GM20431 (cell line): Measurements from ENCODE around the gene IDI1.
"Not testable (repeated sequence)": the region's sequence is repeated elsewhere in the genome, so short reads cannot be mapped to it uniquely, and the experiment has no call there.

ENCODE experiments used
- in situ Hi-C: fragments of 300-500 bp; cut with MseI, MboI; formaldehyde crosslinking; loops from one replicate; pipeline ENCODE4 v1.15.0; 2020; ENCODE audit warnings: low sequenced_read_pairs; ENCODE audit not compliant: unreplicated experiment

IDI1 gene

GRCh38 chr10:1038769-1039168 lies 10.2 kb downstream of the IDI1 start:
- in situ Hi-C loops, result not testable (repeated sequence)

- in situ Hi-C loops, result no loop called here
Measured at GRCh38 chr10:1037098-1037497, 11.8 kb downstream of the IDI1 start.

DNA sequence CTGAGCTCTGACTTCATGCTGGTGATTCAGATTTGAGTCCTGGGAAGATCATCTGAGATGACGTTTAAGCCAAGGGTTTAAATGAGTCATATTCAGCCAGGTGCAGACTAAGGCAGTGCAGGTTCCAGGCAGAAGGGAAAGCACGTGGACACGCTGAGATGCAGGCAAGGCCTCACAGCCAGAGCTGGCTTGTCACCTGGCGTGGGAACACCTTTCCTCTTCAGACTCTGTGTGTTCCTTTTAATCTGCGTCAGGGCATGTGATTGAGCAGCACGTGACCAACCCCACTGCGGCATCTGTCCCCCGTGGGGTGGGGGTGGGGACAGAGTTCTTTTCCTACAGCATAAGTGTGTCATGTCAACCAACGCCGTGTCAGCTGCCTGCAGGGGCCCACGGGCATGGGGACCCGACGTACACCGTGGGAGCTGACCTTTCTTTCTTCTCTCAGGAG lies 12.6 kb downstream of the IDI1 start:
- in situ Hi-C loops, result no loop called here

GRCh38 chr10:1035201-1035600 lies 13.7 kb downstream of the IDI1 start:
- in situ Hi-C loops, result no loop called here

DNA sequence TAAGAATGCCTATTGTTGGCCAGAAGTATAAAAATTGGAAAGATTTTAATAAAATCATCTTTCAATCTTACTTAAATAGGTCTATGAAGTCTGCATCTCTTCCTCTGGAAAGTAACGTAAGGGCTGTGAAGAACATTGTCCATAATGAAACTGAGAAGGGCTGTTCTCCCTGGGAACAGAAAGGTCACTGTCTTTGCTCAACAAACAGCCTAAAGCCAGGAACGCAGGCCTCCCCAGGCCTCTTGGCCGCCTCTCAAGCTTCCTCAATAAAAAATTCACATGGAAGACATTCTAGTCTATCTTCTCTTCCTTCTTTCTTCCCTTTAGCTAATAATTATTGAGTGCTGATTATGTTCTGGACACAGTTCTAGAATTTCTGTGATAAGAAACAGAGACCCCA lies 14.2 kb downstream of the IDI1 start:
- in situ Hi-C loops, result no loop called here

- in situ Hi-C loops, result no loop called here
Measured at GRCh38 chr10:1033601-1034000, 15.3 kb downstream of the IDI1 start.

GRCh38 chr10:1029838-1030237 lies 19.1 kb downstream of the IDI1 start:
- in situ Hi-C loops, result no loop called here

- in situ Hi-C loops, result no loop called here
Measured at GRCh38 chr10:1026578-1026977, 22.3 kb downstream of the IDI1 start.

- in situ Hi-C loops, result no loop called here
Measured at GRCh38 chr10:1025683-1026082, 23.2 kb downstream of the IDI1 start, which contains the start of gene IDI2. IDI2 (minus strand) TSS chr10:1025859; CDS start chr10:1024723, 1,136 bp downstream.

- in situ Hi-C loops, result no loop called here
Measured at GRCh38 chr10:1024103-1024502, 24.8 kb downstream of the IDI1 start.

DNA sequence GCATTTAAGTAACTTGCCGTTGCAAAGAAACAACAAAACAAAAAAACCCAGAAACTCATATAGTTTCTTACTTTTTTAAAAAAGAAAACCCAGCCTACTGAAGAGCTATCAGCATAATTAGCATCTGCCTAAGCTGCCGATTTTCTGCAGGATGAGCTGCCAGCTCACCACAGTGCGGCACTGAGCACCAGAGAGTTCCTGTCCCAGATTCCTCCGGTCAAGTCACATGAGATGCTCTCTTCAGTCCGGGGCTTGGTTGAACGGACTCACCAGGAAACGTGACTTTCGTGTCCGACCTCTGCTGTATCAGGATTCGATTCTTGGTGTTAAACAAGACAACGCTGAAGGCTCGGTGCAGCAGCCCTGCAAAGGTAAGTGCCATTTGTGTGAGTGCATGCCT lies 26.5 kb downstream of the IDI1 start:
- in situ Hi-C loops, result no loop called here

GRCh38 chr10:1020958-1021357 lies 28.0 kb downstream of the IDI1 start:
- in situ Hi-C loops, result no loop called here

DNA sequence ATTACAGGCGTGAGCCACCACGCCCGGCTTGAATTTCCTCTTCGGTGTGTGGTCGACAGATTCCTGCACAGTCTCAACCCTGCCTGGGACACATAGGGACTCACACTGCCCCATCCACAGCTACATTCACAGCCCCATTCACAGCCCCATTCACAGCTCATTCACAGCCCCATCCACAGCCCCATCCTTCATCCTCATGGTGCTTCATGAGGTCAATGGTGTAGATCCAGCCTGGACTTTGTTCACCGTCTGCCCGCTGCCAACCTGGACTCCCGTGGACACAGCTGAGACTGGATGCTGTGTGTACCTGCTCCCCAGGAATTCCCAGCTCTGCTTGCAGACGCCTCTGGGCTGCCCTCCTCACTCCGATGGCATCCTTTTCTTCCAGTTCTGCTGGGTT lies 28.5 kb downstream of the IDI1 start:
- in situ Hi-C loops, result no loop called here

- in situ Hi-C loops, result no loop called here
Measured at GRCh38 chr10:1019362-1019761, 29.6 kb downstream of the IDI1 start.

DNA sequence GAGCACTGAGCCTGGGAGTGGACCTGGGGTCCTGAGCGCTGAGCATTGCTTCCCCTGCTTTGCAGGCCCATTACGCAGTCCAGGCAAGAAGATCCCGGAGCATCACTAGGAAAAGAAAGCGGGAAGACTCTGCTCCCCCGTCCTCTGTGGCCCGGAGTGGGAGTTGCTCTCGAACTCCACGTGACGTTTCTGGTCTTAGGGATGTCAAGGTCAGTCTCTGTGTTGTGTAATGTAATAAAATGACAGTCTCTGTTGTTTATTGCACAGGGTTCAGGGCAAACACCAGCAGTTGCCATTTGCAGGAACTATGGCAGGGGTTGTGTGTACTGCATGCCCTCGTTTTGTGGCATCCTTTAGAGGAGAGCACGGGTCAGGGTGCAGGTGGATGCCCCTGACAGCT lies 33.2 kb downstream of the IDI1 start:
- in situ Hi-C loops, result no loop called here

GRCh38 chr10:1011696-1012095 lies 37.2 kb downstream of the IDI1 start:
- in situ Hi-C loops, result no loop called here

DNA sequence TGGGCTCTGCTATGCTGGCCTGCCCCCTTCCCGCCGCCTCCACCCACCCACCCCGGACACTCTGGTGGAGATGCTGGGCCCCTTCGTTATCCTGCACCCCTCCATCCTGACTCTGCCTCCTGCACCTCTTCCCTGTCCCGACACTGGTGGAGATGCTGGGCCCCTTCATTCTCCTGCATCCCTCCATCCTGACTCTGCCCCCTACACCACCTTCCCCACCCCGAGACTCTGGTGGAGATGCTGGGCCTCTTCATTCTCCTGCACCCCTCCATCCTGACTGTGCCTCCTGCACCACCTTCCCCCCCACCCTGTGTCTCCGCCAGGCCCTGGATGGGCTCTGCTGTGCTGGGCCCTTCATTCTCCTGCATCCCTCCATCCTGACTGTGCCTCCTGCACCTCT lies 38.2 kb downstream of the IDI1 start:
- in situ Hi-C loops, result no loop called here

GRCh38 chr10:1009947-1010346 lies 39.0 kb downstream of the IDI1 start:
- in situ Hi-C loops, result not testable (repeated sequence)

GRCh38 chr10:1009071-1009494 lies 39.8 kb downstream of the IDI1 start:
- in situ Hi-C loops, result no loop called here

- in situ Hi-C loops, result no loop called here
Measured at GRCh38 chr10:1007583-1007982, 41.3 kb downstream of the IDI1 start.

DNA sequence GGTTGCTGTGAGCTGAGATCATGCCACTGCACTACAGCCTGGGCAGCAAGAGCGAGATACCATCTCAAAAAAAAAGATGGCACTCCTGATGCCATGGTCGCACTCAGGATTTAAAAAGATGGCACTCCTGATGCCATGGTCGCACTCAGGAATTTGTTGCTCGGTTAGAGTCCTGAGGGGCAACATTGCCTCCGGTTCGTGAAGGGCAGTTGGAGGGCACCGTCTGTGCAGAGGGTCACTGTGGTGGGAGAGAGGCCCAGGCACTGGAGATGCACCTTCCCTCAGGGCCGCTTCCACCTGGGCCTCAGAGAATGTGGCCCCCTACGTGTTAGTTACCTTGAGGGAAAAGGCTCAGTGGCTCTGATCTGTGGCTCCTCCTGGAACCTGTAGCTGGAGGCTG lies 42.3 kb downstream of the IDI1 start:
- in situ Hi-C loops, result no loop called here

GRCh38 chr10:1003884-1004670 lies 44.8 kb downstream of the IDI1 start:
- in situ Hi-C loops, result no loop called here
